Pancreas (tissue), 10 donors: Measurements from ENCODE around the gene PTH1R. TPM values are rescaled to one million over a fixed set of nuclear protein-coding genes. Genes with fewer than 3 reads are reported as not detected.
A peak's percentile ranks its signal among the peaks of the same experiment; 100 is the strongest.

Experiments used
- ATAC-seq, 4 donors: fragments of 200-7000 bp; cut with Tn5 transposase; one replicate each; pipeline versions ENCODE4 v1.8.0 to v1.9.1; 2020; ENCODE audit warnings: mild to moderate bottlenecking in 4 of 4, moderate library complexity in 4 of 4
- DNase-seq, 6 donors: peaks; one replicate each; pipeline ENCODE4 v3.0.0-alpha.2; 2020
- FAIRE-seq: peaks from 2 replicates; lab custom pipeline; 2012; peaks lifted over from hg19 to GRCh38; lab: Jason Lieb, UNC
- H3K27ac ChIP-seq, 4 donors: fragments of 200-600 bp; sonication (generic); 1 replicate in 3 of 4; 2 replicates in 1 of 4; pipeline versions ENCODE4 v1.5.0 to v1.8.0; 2020
- H3K27me3 ChIP-seq, 4 donors: fragments of 200-600 bp; one replicate each; pipeline ENCODE4 v1.8.0; 2021
- H3K36me3 ChIP-seq, 3 donors: fragments of 200-600 bp; sonication (generic) in 1 of 3; one replicate each; pipeline versions ENCODE4 v1.5.0 to v1.8.0; 2020 to 2021
- H3K4me1 ChIP-seq, 3 donors: fragments of 200-600 bp; one replicate each; pipeline ENCODE4 v1.8.0; 2021
- H3K4me3 ChIP-seq, 4 donors: fragments of 200-600 bp; sonication (generic) in 2 of 4; one replicate each; pipeline versions ENCODE4 v1.5.0 to v1.8.0; 2020 to 2021
- H3K9me3 ChIP-seq, 4 donors: fragments of 200-600 bp; one replicate each; pipeline ENCODE4 v1.8.0; 2021
- WGBS, 2 donors: extraction: QIAGEN DNeasy Blood & Tissue Kit; methylation state at CpG; one replicate each; pipeline ENCODE4 v1.1.7; 2013; 5-methylcytosine and 5-hydroxymethylcytosine counted together
- intact Hi-C, 3 donors: fragments of 100-400 bp; cut with DNase I; formaldehyde crosslinking; loops; one replicate each; pipeline versions ENCODE4 v1.11.1 to v1.14.2; 2022
- polyA plus RNA-seq, 2 donors: library from polyadenylated mRNA; stranded (reverse); fragments of 200-250 nt; gene quantifications; one replicate each; pipeline ENCODE4 v1.2.3, GENCODE V29; 2013
- total RNA-seq, 6 donors: library from RNA; stranded (reverse); fragmentation: NEBNext Ultra II Directional in 4 of 6; extraction: Animal tissue kit (Norgen Biotek cat#: 25700) in 4 of 6; gene quantifications; one replicate each; pipeline versions ENCODE4 v1.2.1 to v1.2.4, GENCODE V29; 2021 to 2023
- TF ChIP-seq, protein P1 (sequence below), 4 donors: fragments of 200-600 bp; sonication (generic) in 3 of 4; IDR thresholded peaks; one replicate each; pipeline versions ENCODE4 v1.5.0 to v1.8.0; 2021; ENCODE audit warnings: antibody characterized with exemption in 4 of 4
- donor health status: healthy with polysubstance abuse.
- donor health status: DM: no; HTN: no; CAD: no; lungs with moderate emphysema.
- donor health status: DM: no; HTN: no; CAD: no.
- donor health status: control.
- donor health status: control.
- donor health status: Bipolar disorder and iron deficiency.
- donor health status: DM: yes; HTN: yes; CAD: no.
- donor health status: DM: no; HTN: no; CAD: no.
- donor health status: DM: no; HTN: no; CAD: no.
- donor health status: DM: yes; HTN: yes; CAD: no.

The PTH1R gene
- total and polyA plus RNA-seq, 8 donors = 0.49 to 34.8 (median 2.0) TPM

DNA sequence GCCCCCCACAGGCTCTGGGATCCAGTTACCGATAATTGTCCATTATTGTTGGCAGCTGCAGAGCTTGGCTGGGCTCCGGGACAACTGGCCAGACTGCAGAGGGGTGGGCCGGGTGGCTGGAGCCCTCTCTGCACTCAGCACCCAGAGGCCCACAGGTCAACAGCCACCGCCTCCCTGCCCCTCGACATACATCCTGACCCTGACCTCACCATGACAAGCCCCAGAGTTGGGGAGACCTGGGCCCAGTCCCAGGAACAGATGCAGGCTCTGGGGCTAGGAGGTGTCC, 22.4 kb downstream of the PTH1R start:
- no peaks in the 10 kb centered on the region for H3K4me1 ChIP-seq
- FAIRE-seq = no peak
- H3K4me3 ChIP-seq = no peak overlapping the region
- 81 to 85% methylated on average over 5 of the region's 5 CpGs for WGBS, 2 donors
- no peaks in the 10 kb centered on the region for H3K9me3 ChIP-seq
- intact Hi-C loops = loop anchor here in 1 of 3 donors (10.0 kb wide), 1 partner anchor 195 kb away; the partner anchor contains the start of gene TMIE
- no peak for DNase-seq
- H3K36me3 ChIP-seq = no peaks in the 10 kb centered on the region
- no peak overlapping the region for H3K27ac ChIP-seq
- H3K27me3 ChIP-seq = peaks cover 0 to 4% (median 0%) of the 10 kb centered on the region in 4 donors
- TF ChIP-seq, protein P1, sequence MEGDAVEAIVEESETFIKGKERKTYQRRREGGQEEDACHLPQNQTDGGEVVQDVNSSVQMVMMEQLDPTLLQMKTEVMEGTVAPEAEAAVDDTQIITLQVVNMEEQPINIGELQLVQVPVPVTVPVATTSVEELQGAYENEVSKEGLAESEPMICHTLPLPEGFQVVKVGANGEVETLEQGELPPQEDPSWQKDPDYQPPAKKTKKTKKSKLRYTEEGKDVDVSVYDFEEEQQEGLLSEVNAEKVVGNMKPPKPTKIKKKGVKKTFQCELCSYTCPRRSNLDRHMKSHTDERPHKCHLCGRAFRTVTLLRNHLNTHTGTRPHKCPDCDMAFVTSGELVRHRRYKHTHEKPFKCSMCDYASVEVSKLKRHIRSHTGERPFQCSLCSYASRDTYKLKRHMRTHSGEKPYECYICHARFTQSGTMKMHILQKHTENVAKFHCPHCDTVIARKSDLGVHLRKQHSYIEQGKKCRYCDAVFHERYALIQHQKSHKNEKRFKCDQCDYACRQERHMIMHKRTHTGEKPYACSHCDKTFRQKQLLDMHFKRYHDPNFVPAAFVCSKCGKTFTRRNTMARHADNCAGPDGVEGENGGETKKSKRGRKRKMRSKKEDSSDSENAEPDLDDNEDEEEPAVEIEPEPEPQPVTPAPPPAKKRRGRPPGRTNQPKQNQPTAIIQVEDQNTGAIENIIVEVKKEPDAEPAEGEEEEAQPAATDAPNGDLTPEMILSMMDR (IDR thresholded peaks at IDR 0.05) = no peak
- no peak for ATAC-seq

DNA sequence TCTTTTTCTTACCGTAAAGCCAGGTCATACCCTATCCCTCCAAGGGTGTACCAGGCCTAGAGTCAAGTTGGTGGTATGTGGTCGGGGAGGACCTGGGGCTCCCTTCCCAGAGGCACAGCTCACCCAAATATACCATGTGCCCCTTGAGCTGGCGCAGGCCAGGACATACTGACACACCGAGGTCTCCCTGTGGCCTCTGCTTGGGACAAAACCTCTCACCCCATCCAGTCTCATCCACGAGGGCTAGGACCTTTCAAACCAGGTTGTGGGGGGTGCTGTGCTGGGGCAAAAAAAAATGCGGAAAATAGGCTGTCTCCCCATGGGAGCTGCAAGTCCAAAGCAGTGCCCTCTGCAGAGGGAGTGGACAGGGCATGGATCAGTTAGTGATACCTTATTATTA, 22.8 kb downstream of the PTH1R start:
- H3K4me3 ChIP-seq = no peak overlapping the region
- FAIRE-seq = no peak
- no peaks in the 10 kb centered on the region for H3K9me3 ChIP-seq
- H3K36me3 ChIP-seq = no peaks in the 10 kb centered on the region
- TF ChIP-seq, protein P1 (IDR thresholded peaks at IDR 0.05) = no peak
- peak in 2 of 6 donors; percentile 17 to 22 for DNase-seq
- H3K27ac ChIP-seq = no peak overlapping the region
- intact Hi-C loops = loop anchor here in 1 of 3 donors (10.0 kb wide), 1 partner anchor 196 kb away; the partner anchor contains the start of gene TMIE
- 87% methylated on average over 6 of the region's 6 CpGs for WGBS, 2 donors
- H3K27me3 ChIP-seq = peaks cover 0 to 4% (median 0%) of the 10 kb centered on the region in 4 donors
- ATAC-seq = no peak
- H3K4me1 ChIP-seq = no peaks in the 10 kb centered on the region

DNA sequence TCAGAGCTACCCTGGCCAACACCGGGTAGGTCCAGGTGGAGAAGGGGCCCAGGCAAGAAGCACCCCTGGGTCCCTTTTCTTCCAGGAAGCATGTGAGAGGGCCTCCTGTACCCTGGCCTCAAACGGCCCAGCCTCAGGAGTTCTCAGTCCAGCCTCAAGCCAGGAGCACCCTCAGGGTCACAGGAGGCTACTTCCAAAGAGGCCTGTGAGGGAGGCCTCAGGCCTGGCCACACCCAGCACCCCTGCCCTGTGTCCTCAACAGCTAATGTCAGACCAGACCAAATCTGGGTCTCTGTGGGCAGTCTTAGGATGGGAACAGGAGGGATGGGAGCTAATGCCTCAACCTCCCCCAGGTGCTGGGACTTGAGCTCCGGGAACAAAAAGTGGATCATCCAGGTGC, 23.5 kb downstream of the PTH1R start:
- ATAC-seq (no peak), DNase-seq (peak in 1 of 6 donors; percentile 35), FAIRE-seq (no peak)
- no peaks in the 10 kb centered on the region for H3K36me3 ChIP-seq
- TF ChIP-seq, protein P1 (IDR thresholded peaks at IDR 0.05) = no peak
- no peak overlapping the region for H3K27ac ChIP-seq
- no peaks in the 10 kb centered on the region for H3K9me3 ChIP-seq
- H3K4me3 ChIP-seq = no peak overlapping the region
- intact Hi-C loops = loop anchor here in 1 of 3 donors (10.0 kb wide), 1 partner anchor 196 kb away; the partner anchor contains the start of gene TMIE
- no peaks in the 10 kb centered on the region for H3K4me1 ChIP-seq
- H3K27me3 ChIP-seq = peaks cover 0 to 4% (median 0%) of the 10 kb centered on the region in 4 donors
- 59 to 62% methylated on average over 3 of the region's 3 CpGs for WGBS, 2 donors

DNA sequence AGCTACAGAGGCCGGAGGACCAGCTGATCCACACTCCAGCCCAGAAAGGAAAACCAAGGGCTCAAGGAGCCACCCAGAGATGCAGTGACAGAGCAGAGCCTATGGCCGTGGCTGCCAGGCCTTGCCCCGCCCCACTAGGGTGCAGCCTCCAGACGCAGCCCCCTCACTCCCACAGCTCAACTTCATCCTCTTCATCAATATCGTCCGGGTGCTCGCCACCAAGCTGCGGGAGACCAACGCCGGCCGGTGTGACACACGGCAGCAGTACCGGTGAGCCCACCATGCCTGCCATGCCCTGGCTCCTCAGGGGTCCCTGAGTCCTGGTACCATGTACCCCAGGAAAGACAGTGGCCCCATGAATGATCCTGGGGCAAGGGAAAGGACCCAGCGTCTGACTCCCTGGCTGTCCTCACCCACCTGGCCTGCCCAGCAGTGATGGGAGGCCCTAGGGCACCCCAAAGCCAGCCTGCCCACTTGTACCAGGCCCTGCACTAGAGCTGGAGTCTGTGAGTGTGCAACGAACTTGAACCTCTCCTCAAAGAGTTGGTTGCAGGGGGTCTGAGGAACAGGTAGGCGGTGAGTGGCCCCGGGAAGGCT, 24.2 kb downstream of the PTH1R start:
- intact Hi-C loops = loop anchor here in 1 of 3 donors (10.0 kb wide), 1 partner anchor 197 kb away; the partner anchor contains the start of gene TMIE
- no peaks in the 10 kb centered on the region for H3K4me1 ChIP-seq
- no peaks in the 10 kb centered on the region for H3K36me3 ChIP-seq
- TF ChIP-seq, protein P1 (IDR thresholded peaks at IDR 0.05) = no peak
- H3K4me3 ChIP-seq = no peak overlapping the region
- no peaks in the 10 kb centered on the region for H3K9me3 ChIP-seq
- no peak for FAIRE-seq
- H3K27ac ChIP-seq = no peak overlapping the region
- DNase-seq = peak in 2 of 6 donors; percentile 47 to 50
- H3K27me3 ChIP-seq = peaks cover 0 to 4% (median 0%) of the 10 kb centered on the region in 4 donors
- WGBS, 2 donors = 83 to 86% methylated on average over 17 of the region's 17 CpGs
- ATAC-seq = no peak

DNA sequence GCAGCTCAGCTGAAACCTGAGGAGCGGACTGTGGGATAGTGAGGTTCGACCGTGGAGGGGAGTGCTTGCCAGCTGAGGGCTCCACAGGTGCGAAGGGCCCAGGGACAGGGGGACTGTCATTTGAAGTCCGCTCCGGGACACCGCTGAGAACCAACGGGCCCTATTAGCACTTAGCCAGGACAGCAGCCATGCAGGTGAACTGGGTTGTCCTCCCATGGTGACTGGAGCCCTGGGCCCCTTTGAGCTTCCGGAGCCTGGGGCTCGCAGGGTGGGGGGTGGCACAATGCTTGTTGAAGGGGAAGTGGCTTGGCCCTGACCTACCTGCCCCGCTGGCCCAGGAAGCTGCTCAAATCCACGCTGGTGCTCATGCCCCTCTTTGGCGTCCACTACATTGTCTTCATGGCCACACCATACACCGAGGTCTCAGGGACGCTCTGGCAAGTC, 24.7 kb downstream of the PTH1R start:
- H3K4me3 ChIP-seq = no peak overlapping the region
- no peak for ATAC-seq
- H3K9me3 ChIP-seq = no peaks in the 10 kb centered on the region
- peak in 2 of 6 donors; percentile 44 to 60 for DNase-seq
- no peak for FAIRE-seq
- intact Hi-C loops = loop anchor here in 1 of 3 donors (10.0 kb wide), 1 partner anchor 197 kb away; the partner anchor contains the start of gene TMIE
- TF ChIP-seq, protein P1 (IDR thresholded peaks at IDR 0.05) = no peak
- no peak overlapping the region for H3K27ac ChIP-seq
- no peaks in the 10 kb centered on the region for H3K36me3 ChIP-seq
- H3K27me3 ChIP-seq = peaks cover 0 to 4% (median 0%) of the 10 kb centered on the region in 4 donors
- H3K4me1 ChIP-seq = no peaks in the 10 kb centered on the region
- WGBS, 2 donors = 84 to 87% methylated on average over 15 of the region's 15 CpGs
